PC-9 (cell line): ENCODE results near the gene PJA2. TPM values are rescaled to one million over a fixed set of nuclear protein-coding genes. Genes with fewer than 3 reads are reported as not detected.
"Not testable (repeated sequence)": the region's sequence is repeated elsewhere in the genome, so short reads cannot be mapped to it uniquely, and the experiment has no call there.

Source experiments
- BruUV-seq: library from RNA; stranded (reverse); fragments of 400-500 nt; replicated peaks from 2 replicates; lab custom pipeline; 2021; lab: Mats Ljungman, UMichigan
- CTCF ChIA-PET: fragments of 300-600 bp; sonication (Branson Sonifier 250); formaldehyde crosslinking; loops from one replicate; lab custom pipeline; 2022; ENCODE audit warnings: antibody characterized with exemption; lab: Charles Lee
- POLR2A ChIA-PET: fragments of 300-600 bp; sonication (Branson Sonifier 250); formaldehyde crosslinking; loops from one replicate; lab custom pipeline; 2022; ENCODE audit warnings: antibody characterized with exemption; ENCODE audit not compliant: unreplicated experiment; lab: Charles Lee
- DNase-seq, 2 experiments: peaks; one replicate each; pipeline versions ENCODE4 v3.0.0 to v3.0.0-alpha.2; 2015 to 2022; ENCODE audit warnings: mixed read lengths in 1 of 2
- H2AFZ ChIP-seq: fragments of 200-600 bp; sonication (generic); 2 replicates; pipeline ENCODE4 v1.8.1; 2017; ENCODE audit warnings: antibody characterized with exemption
- H3F3A ChIP-seq: fragments of 200-600 bp; sonication (generic); 2 replicates; pipeline ENCODE4 v1.8.1; 2017; ENCODE audit warnings: antibody characterized with exemption, mild to moderate bottlenecking, low read depth; ENCODE audit not compliant: insufficient read depth
- H3K27ac ChIP-seq: fragments of 200-600 bp; sonication (generic); 2 replicates; pipeline ENCODE4 v1.6.1; 2016; ENCODE audit warnings: mixed run types
- H3K27me3 ChIP-seq: fragments of 200-600 bp; sonication (generic); 2 replicates; pipeline ENCODE4 v1.6.1; 2016; ENCODE audit warnings: low read depth, mixed run types; ENCODE audit not compliant: insufficient read depth
- H3K36me3 ChIP-seq: fragments of 200-600 bp; sonication (generic); 2 replicates; pipeline ENCODE4 v1.6.1; 2016; ENCODE audit warnings: low read depth, mixed run types
- H3K4me1 ChIP-seq: fragments of 200-600 bp; sonication (generic); replicated peaks from 2 replicates; pipeline ENCODE4 v1.6.1; 2016; ENCODE audit warnings: mixed run types; ENCODE audit not compliant: insufficient read depth
- H3K4me2 ChIP-seq: fragments of 200-600 bp; sonication (generic); 2 replicates; pipeline ENCODE4 v1.6.1; 2017; ENCODE audit warnings: mixed run types
- H3K4me3 ChIP-seq: fragments of 200-600 bp; sonication (generic); 2 replicates; pipeline ENCODE4 v1.6.1; 2016; ENCODE audit warnings: mixed run types
- H3K79me2 ChIP-seq: fragments of 200-600 bp; sonication (generic); 2 replicates; pipeline ENCODE4 v1.6.1; 2017; ENCODE audit warnings: low read depth, mixed run types
- H3K9me2 ChIP-seq: fragments of 200-600 bp; sonication (generic); 2 replicates; pipeline ENCODE4 v1.8.1; 2017; ENCODE audit warnings: mild to moderate bottlenecking; ENCODE audit not compliant: insufficient read depth
- H3K9me3 ChIP-seq: fragments of 200-600 bp; sonication (generic); 2 replicates; pipeline ENCODE4 v1.8.1; 2016; ENCODE audit warnings: low read depth; ENCODE audit not compliant: insufficient read depth
- H4K20me1 ChIP-seq: fragments of 200-600 bp; sonication (generic); 2 replicates; pipeline ENCODE4 v1.8.1; 2017; ENCODE audit not compliant: insufficient read depth
- EZH2 ChIP-seq: fragments of 200-600 bp; sonication (generic); IDR thresholded peaks from 2 replicates; pipeline ENCODE4 v1.8.0; 2017; ENCODE audit warnings: antibody characterized with exemption, low read depth
- intact Hi-C: fragments of 100-400 bp; cut with micrococcal nuclease; formaldehyde crosslinking; loops from one replicate; pipeline ENCODE4 v1.10.0; 2022; ENCODE audit not compliant: unreplicated experiment
- total RNA-seq: library from RNA; stranded (reverse); gene quantifications from 2 replicates; pipeline ENCODE4 v1.2.3, GENCODE V29; 2021
- TF ChIP-seq, protein P1 (sequence below): fragments of 200-600 bp; sonication (generic); conservative IDR thresholded peaks from 2 replicates; pipeline ENCODE4 v1.6.1; 2017; ENCODE audit warnings: mixed run types, antibody characterized with exemption, mild to moderate bottlenecking, moderate library complexity

The PJA2 gene
- total RNA-seq, 1 experiment from 2014 or later = 29.9 TPM

DNA sequence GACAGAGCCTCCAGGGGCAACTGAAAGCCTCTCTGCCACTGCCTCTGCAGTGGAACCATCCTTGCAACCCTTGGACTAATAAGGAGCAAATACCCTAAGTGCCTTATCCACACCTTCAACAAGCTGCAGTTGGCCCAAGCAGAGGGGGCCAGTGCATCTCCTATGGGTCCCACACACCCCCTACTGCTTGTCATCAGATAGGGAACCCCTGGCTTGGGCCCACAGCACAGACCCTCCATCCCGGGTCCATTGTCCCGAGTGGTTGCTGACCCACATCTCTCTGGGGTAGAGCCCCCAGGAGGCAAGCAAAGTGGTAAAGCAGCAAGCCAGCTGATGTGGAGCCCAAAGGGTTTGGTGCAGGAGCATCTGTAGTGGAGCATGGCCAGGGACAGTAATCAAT lies 119.5 kb downstream of the PJA2 start:
- no TSS peak for BruUV-seq
- CTCF ChIA-PET = no interaction called here

DNA sequence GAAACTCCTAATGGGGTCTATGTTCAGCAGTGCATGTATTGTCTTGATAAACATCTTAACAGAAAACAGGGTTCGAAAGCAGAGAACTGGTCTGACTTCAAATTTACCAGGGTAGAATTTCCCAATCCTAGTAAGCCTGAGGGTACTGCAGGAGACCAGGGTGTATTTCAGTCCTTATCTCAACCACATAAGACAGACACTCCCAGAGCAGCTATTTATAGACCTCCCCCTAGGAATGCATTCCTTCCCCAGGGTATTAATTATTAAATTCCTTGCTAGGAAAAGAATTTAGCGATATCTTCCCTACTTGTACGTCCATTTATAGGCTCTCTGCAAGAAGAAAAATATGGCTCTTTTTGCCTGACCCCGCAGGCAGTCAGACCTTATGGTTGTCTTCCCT lies 123.1 kb downstream of the PJA2 start:
- H3K79me2 ChIP-seq, BruUV-seq, H2AFZ ChIP-seq, H3K27ac ChIP-seq, H3F3A ChIP-seq, H3K4me2 ChIP-seq, H3K27me3 ChIP-seq, H3K36me3 ChIP-seq, H3K9me3 ChIP-seq, POLR2A ChIA-PET, DNase-seq, H3K4me3 ChIP-seq, CTCF ChIA-PET, H4K20me1 ChIP-seq, H3K4me1 ChIP-seq, intact Hi-C loops, H3K9me2 ChIP-seq: not testable (repeated sequence)

More for the DNA sequence above, 119.5 kb downstream of the PJA2 start:
- intact Hi-C loops = no loop called here
- no peak for DNase-seq
- 0 out of 2 replicates have a peak, but pooled peaks cover 9% of the 10 kb centered on the region for H3K9me3 ChIP-seq
- TF ChIP-seq, protein P1, sequence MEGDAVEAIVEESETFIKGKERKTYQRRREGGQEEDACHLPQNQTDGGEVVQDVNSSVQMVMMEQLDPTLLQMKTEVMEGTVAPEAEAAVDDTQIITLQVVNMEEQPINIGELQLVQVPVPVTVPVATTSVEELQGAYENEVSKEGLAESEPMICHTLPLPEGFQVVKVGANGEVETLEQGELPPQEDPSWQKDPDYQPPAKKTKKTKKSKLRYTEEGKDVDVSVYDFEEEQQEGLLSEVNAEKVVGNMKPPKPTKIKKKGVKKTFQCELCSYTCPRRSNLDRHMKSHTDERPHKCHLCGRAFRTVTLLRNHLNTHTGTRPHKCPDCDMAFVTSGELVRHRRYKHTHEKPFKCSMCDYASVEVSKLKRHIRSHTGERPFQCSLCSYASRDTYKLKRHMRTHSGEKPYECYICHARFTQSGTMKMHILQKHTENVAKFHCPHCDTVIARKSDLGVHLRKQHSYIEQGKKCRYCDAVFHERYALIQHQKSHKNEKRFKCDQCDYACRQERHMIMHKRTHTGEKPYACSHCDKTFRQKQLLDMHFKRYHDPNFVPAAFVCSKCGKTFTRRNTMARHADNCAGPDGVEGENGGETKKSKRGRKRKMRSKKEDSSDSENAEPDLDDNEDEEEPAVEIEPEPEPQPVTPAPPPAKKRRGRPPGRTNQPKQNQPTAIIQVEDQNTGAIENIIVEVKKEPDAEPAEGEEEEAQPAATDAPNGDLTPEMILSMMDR = no peak
- no peak for TF ChIP-seq EZH2
- H3K27me3 ChIP-seq = no peaks in the 10 kb centered on the region
- no peak overlapping the region for H2AFZ ChIP-seq
- no peak overlapping the region for H3K4me3 ChIP-seq
- H3K4me2 ChIP-seq = no peak overlapping the region
- H3K36me3 ChIP-seq = no peaks in the 10 kb centered on the region
- POLR2A ChIA-PET = no interaction called here
- no peaks in the 10 kb centered on the region; the same call in 1 of the 2 replicates for H3K9me2 ChIP-seq
- no peaks in the 10 kb centered on the region for H3F3A ChIP-seq
- no peak overlapping the region for H3K27ac ChIP-seq
- H3K4me1 ChIP-seq = no peaks in the 10 kb centered on the region
- no peaks in the 10 kb centered on the region for H3K79me2 ChIP-seq
- no peaks in the 10 kb centered on the region for H4K20me1 ChIP-seq
